Tibial nerve (tissue), 4 donors: ENCODE data around the gene ALB.

Source experiments
- EP300 ChIP-seq, 2 donors: sonication (generic); formaldehyde crosslinking; IDR thresholded peaks; one replicate each; pipeline ENCODE4 v1.6.1; 2017; ENCODE audit warnings: antibody characterized with exemption in 2 of 2, mild to moderate bottlenecking in 1 of 2
- POLR2A ChIP-seq, 2 donors: fragments of 450-650 bp; IDR thresholded peaks; one replicate each; pipeline ENCODE4 v1.6.1; 2017; ENCODE audit warnings: antibody characterized with exemption in 2 of 2, mild to moderate bottlenecking in 2 of 2, moderate library complexity in 2 of 2
- TF ChIP-seq, protein P1 (sequence below), 5 experiments: fragments of 200-600 bp in 3 of 5; fragments of 450-650 bp in 2 of 5; sonication (generic) in 3 of 5; IDR thresholded peaks; one replicate each; pipeline ENCODE4 v1.5.1; 2016 to 2019; ENCODE audit warnings: antibody characterized with exemption in 5 of 5, mild to moderate bottlenecking in 3 of 5, moderate library complexity in 2 of 5

DNA sequence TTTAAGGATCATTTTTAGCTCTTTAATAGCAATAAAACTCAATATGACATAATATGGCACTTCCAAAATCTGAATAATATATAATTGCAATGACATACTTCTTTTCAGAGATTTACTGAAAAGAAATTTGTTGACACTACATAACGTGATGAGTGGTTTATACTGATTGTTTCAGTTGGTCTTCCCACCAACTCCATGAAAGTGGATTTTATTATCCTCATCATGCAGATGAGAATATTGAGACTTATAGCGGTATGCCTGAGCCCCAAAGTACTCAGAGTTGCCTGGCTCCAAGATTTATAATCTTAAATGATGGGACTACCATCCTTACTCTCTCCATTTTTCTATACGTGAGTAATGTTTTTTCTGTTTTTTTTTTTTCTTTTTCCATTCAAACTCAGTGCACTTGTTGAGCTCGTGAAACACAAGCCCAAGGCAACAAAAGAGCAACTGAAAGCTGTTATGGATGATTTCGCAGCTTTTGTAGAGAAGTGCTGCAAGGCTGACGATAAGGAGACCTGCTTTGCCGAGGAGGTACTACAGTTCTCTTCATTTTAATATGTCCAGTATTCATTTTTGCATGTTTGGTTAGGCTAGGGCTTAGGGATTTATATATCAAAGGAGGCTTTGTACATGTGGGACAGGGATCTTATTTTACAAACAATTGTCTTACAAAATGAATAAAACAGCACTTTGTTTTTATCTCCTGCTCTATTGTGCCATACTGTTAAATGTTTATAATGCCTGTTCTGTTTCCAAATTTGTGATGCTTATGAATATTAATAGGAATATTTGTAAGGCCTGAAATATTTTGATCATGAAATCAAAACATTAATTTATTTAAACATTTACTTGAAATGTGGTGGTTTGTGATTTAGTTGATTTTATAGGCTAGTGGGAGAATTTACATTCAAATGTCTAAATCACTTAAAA lies 15.3 kb downstream of the ALB start:
- TF ChIP-seq, protein P1, sequence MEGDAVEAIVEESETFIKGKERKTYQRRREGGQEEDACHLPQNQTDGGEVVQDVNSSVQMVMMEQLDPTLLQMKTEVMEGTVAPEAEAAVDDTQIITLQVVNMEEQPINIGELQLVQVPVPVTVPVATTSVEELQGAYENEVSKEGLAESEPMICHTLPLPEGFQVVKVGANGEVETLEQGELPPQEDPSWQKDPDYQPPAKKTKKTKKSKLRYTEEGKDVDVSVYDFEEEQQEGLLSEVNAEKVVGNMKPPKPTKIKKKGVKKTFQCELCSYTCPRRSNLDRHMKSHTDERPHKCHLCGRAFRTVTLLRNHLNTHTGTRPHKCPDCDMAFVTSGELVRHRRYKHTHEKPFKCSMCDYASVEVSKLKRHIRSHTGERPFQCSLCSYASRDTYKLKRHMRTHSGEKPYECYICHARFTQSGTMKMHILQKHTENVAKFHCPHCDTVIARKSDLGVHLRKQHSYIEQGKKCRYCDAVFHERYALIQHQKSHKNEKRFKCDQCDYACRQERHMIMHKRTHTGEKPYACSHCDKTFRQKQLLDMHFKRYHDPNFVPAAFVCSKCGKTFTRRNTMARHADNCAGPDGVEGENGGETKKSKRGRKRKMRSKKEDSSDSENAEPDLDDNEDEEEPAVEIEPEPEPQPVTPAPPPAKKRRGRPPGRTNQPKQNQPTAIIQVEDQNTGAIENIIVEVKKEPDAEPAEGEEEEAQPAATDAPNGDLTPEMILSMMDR (IDR thresholded peaks at IDR 0.05) = no peak
- TF ChIP-seq POLR2A (IDR thresholded peaks at IDR 0.05) (no peak), EP300 (IDR thresholded peaks at IDR 0.05) (no peak)
